Lower lobe of right lung (tissue), 2 donors: ENCODE data around the gene PARD6G. TPM values are rescaled to one million over a fixed set of nuclear protein-coding genes. Genes with fewer than 3 reads are reported as not detected.

Experiments
- ATAC-seq, 2 donors: fragments of 200-7000 bp; cut with Tn5 transposase; one replicate each; pipeline ENCODE4 v1.9.1; 2020 to 2022; ENCODE audit warnings: mild to moderate bottlenecking in 2 of 2, moderate library complexity in 2 of 2
- DNase-seq: peaks from one replicate; pipeline ENCODE4 v3.0.0-alpha.2; 2020
- H3K27ac ChIP-seq: fragments of 200-600 bp; one replicate; pipeline ENCODE4 v1.8.0; 2022
- H3K27me3 ChIP-seq: fragments of 200-600 bp; one replicate; pipeline ENCODE4 v1.8.0; 2022; ENCODE audit warnings: low read depth
- H3K36me3 ChIP-seq: fragments of 200-600 bp; one replicate; pipeline ENCODE4 v1.8.0; 2022; ENCODE audit warnings: mild to moderate bottlenecking
- H3K4me1 ChIP-seq: fragments of 200-600 bp; one replicate; pipeline ENCODE4 v1.8.0; 2022
- H3K4me3 ChIP-seq: fragments of 200-600 bp; one replicate; pipeline ENCODE4 v1.8.0; 2022; ENCODE audit warnings: mild to moderate bottlenecking
- H3K9me3 ChIP-seq: fragments of 200-600 bp; one replicate; pipeline ENCODE4 v1.8.0; 2022
- intact Hi-C: fragments of 100-400 bp; cut with DNase I; formaldehyde crosslinking; loops from one replicate; pipeline ENCODE4 v1.11.0; 2022
- total RNA-seq: library from RNA; stranded (reverse); fragmentation: NEBNext Ultra II Directional; extraction: Animal tissue kit (Norgen Biotek cat#: 25700); gene quantifications from one replicate; pipeline ENCODE4 v1.2.1, GENCODE V29; 2021
- TF ChIP-seq, protein P1 (sequence below): fragments of 200-600 bp; IDR thresholded peaks from one replicate; pipeline ENCODE4 v1.8.0; 2022; ENCODE audit warnings: antibody characterized with exemption, mild to moderate bottlenecking
- donor health status: DM: no; HTN: yes; CAD: no; lungs with severe emphysema.

The PARD6G gene
- total RNA-seq, 1 donor from 2014 or later, result 7.3 TPM

- intact Hi-C loops, result no loop called here
- H3K27ac ChIP-seq, result no peak overlapping the region
- H3K4me1 ChIP-seq, result peaks cover 12% of the 10 kb centered on the region
- TF ChIP-seq, protein P1, sequence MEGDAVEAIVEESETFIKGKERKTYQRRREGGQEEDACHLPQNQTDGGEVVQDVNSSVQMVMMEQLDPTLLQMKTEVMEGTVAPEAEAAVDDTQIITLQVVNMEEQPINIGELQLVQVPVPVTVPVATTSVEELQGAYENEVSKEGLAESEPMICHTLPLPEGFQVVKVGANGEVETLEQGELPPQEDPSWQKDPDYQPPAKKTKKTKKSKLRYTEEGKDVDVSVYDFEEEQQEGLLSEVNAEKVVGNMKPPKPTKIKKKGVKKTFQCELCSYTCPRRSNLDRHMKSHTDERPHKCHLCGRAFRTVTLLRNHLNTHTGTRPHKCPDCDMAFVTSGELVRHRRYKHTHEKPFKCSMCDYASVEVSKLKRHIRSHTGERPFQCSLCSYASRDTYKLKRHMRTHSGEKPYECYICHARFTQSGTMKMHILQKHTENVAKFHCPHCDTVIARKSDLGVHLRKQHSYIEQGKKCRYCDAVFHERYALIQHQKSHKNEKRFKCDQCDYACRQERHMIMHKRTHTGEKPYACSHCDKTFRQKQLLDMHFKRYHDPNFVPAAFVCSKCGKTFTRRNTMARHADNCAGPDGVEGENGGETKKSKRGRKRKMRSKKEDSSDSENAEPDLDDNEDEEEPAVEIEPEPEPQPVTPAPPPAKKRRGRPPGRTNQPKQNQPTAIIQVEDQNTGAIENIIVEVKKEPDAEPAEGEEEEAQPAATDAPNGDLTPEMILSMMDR, result no peak
- H3K9me3 ChIP-seq, result no peaks in the 10 kb centered on the region
- DNase-seq (no peak), ATAC-seq (no peak)
- no peak overlapping the region for H3K4me3 ChIP-seq
- peaks cover 6% of the 10 kb centered on the region for H3K27me3 ChIP-seq
- no peaks in the 10 kb centered on the region for H3K36me3 ChIP-seq
Measured at GRCh38 chr18:80250740-80251364, 3.5 kb upstream of the PARD6G start.

DNA sequence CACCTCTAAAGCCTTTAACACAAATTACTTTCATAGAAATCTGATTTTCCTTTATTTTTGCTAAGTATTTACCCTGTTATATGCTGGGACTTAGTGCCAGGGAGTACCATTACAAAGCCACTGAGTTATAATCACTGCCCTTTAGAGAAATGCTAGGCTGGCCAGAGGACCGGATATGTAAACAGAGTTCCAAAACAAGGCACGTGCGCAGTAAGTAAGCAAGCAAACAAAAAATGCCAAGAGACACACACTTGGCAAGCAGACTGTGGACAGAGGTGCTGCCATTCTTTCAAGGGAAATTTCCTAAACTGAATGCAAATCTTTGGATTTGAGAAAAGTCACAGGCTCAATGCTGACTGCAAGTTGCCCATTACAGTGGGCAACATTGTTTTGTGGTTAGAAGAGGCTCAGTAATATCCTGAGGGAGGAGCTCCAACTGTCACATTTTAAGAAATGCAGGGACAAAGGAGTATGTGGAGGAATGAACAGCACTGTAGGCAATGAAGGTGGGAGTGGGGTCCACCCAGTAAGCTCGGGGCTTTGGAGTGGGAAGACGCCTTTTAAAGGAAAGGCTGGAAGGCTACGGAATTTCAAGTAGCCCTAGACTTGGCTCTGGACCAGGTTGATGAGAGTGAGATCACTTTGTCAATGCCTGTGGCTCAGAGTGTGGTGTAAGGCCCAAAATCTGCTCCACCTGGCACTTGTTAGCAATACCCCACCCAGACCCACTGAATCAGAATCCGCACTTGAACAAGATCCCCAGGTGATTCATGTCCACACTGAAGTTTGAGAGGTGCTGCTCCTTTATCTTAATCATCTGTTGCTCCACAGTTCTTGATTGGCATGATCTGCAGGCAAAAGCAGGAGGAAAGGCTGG lies 2.1 kb upstream of the PARD6G start:
- TF ChIP-seq, protein P1, result no peak
- Histone ChIP-seq H3K4me3 (no peak overlapping the region), H3K27ac (no peak overlapping the region), H3K36me3 (no peaks in the 10 kb centered on the region), H3K4me1 (peaks cover 12% of the 10 kb centered on the region), H3K9me3 (no peaks in the 10 kb centered on the region), H3K27me3 (peaks cover 9% of the 10 kb centered on the region)
- ATAC-seq (peak in 1 of 2 donors; percentile 20), DNase-seq (no peak)
- intact Hi-C loops, result no loop called here

DNA sequence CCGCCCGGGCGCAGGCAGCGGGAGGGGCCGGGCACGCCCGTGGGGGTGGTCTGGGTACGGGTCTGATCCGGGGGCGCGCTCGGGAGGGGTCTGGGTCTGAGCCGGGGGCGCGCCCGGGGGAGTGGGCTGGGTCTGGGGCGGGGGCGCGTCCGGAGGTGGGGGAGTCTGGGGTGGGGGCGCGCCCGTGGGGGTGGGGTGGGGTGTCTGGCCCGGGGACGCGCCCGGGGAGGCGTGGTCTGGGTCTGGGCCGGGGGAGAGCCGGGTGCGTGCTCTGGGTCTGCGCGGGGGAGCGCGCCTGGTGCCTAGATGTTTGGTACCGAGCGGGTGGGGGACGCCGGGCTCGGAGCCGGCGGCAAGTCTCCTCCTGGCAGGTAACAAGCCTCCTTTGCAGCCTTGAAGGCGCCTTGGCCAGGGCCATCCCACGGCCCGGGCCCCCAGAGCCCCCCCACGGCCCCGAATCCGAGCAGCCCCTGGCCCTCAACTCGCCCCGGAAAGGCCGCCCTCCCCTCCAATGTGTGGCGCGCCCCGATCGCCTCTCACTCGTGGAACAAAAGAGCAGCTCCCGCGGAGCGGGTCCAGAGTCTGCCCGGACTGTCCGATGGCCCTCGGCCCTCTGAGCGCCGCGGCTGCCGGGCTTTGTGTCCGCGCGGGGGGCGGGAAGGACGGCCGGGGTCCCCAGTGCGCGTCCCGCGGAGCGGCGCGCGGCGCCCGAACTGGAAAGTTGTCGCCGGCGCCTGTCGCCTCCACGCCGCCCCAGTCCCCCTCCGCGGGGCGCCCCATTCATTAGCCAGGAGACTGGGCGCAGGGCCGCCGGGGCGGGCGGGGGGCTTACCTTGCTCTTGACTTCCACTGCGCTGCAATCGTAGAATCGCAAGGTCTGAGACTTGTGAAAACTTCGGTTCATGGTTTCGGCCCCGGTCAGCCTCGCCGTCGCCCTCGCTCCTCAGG lies 595 bp downstream of the PARD6G start:
- H3K9me3 ChIP-seq, result no peaks in the 10 kb centered on the region
- no peaks in the 10 kb centered on the region for H3K36me3 ChIP-seq
- TF ChIP-seq, protein P1, result no peak
- peak; percentile 39 to 52 for ATAC-seq
- H3K27ac ChIP-seq, result no peak overlapping the region
- H3K4me3 ChIP-seq, result peak overlapping the region; percentile 74
- H3K27me3 ChIP-seq, result peaks cover 9% of the 10 kb centered on the region
- peaks cover 12% of the 10 kb centered on the region for H3K4me1 ChIP-seq
- intact Hi-C loops, result no loop called here
- DNase-seq, result no peak

GRCh38 chr18:80245781-80246444 lies 1.4 kb downstream of the PARD6G start:
- intact Hi-C loops, result no loop called here
- H3K36me3 ChIP-seq, result no peaks in the 10 kb centered on the region
- H3K4me3 ChIP-seq, result peak overlapping the region; percentile 74
- TF ChIP-seq, protein P1, result no peak
- peaks cover 12% of the 10 kb centered on the region for H3K4me1 ChIP-seq
- no peak for DNase-seq
- no peaks in the 10 kb centered on the region for H3K9me3 ChIP-seq
- peaks cover 9% of the 10 kb centered on the region for H3K27me3 ChIP-seq
- no peak overlapping the region for H3K27ac ChIP-seq
- ATAC-seq, result no peak
